NCI-H69 (cell line): Measurements from ENCODE around the gene VAC14.
"Not testable (repeated sequence)": the region's sequence is repeated elsewhere in the genome, so short reads cannot be mapped to it uniquely, and the experiment has no call there.

Experiments used
- DNase-seq: peaks from one replicate; lab custom pipeline; 2025; lab: John Stamatoyannopoulos, UW

VAC14 gene

GRCh38 chr16:70680495-70681381 is 120.2 kb downstream of the VAC14 start:
- no peak for DNase-seq

- DNase-seq: no peak
Measured at GRCh38 chr16:70679671-70680494, 121.1 kb downstream of the VAC14 start.

GRCh38 chr16:70678898-70679670 is 121.9 kb downstream of the VAC14 start:
- DNase-seq: no peak

- DNase-seq: no peak
Measured at GRCh38 chr16:70678121-70678897, 122.6 kb downstream of the VAC14 start.

- DNase-seq: no peak
Measured at GRCh38 chr16:70677499-70678120, 123.3 kb downstream of the VAC14 start.

GRCh38 chr16:70676675-70677498 is 124.1 kb downstream of the VAC14 start:
- DNase-seq: no peak

GRCh38 chr16:70675851-70676513 is 125.0 kb downstream of the VAC14 start:
- no peak for DNase-seq

GRCh38 chr16:70674221-70675014 is 126.5 kb downstream of the VAC14 start:
- DNase-seq: no peak

- not testable (repeated sequence) for DNase-seq
Measured at GRCh38 chr16:70670938-70671337, 130.0 kb downstream of the VAC14 start.

- no peak for DNase-seq
Measured at GRCh38 chr16:70670175-70670574, 130.8 kb downstream of the VAC14 start.

GRCh38 chr16:70665806-70666735 is 134.9 kb downstream of the VAC14 start:
- no peak for DNase-seq

GRCh38 chr16:70665113-70665694 is 135.8 kb downstream of the VAC14 start:
- DNase-seq: no peak

- DNase-seq: no peak
Measured at GRCh38 chr16:70664325-70665112, 136.4 kb downstream of the VAC14 start.

- DNase-seq: no peak
Measured at GRCh38 chr16:70663524-70664324, 137.2 kb downstream of the VAC14 start.

GRCh38 chr16:70662991-70663523 is 137.9 kb downstream of the VAC14 start:
- no peak for DNase-seq
